ENCODE measurements around the gene GBX1. TPM values are rescaled to one million over a fixed set of nuclear protein-coding genes. Genes with fewer than 3 reads are reported as not detected.
A peak's percentile ranks its signal among the peaks of the same experiment; 100 is the strongest.

Gene GBX1
- total RNA-seq, 1 experiment from 2014 or later: not detected

DNA sequence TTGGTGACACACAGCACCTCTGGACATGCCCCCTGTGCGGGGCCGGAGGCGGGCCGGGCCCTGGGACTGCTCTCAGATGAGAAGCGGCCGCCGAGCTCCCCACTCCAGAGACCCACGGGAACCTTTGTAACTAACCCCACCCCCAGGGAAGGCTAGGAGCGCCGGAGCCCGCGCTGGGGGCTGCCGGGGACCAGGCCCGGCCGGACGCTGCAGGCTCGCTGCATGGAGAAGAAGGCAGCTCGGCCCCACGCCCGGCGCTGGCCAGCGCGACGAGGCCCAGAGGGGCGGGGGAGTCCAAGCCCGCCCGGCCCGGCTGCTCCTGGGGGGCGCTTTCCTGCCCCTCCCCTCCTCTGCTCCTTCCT, 44.7 kb downstream of the GBX1 start:
- no peak for DNase-seq (ENCODE audit: low read depth)
- in situ Hi-C loops (cut with HindIII; ENCODE audit: low pct_unique_long_range_greater_than_20kb, low sequenced_read_pairs): no loop called here

DNA sequence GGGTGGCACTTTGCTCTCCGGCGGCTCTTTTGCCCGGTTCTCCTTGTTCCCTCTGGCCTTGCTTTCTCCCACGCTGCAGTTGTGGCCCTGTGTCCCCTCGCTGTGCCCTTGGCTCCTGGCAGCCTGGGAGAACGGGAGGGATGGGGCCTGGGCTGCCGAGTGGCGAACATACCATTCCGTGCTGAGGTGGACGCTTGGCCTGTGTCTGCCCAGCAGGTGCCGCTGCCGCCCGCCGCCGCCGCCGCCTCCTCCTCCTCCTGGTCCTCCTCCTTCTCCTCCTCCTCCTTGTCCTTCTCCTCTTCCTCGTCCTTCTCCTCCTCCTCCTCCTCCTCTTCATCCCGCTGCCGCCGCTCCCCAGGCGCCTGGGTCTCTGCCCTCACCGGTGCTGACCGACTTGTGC, 45.2 kb downstream of the GBX1 start:
- in situ Hi-C loops (cut with HindIII; ENCODE audit: low pct_unique_long_range_greater_than_20kb, low sequenced_read_pairs): no loop called here
- no peak for DNase-seq (ENCODE audit: low read depth)

GRCh38 chr7:151121380-151122170, 45.9 kb downstream of the GBX1 start:
- in situ Hi-C loops (cut with HindIII; ENCODE audit: low pct_unique_long_range_greater_than_20kb, low sequenced_read_pairs): no loop called here
- DNase-seq (ENCODE audit: low read depth): no peak

DNA sequence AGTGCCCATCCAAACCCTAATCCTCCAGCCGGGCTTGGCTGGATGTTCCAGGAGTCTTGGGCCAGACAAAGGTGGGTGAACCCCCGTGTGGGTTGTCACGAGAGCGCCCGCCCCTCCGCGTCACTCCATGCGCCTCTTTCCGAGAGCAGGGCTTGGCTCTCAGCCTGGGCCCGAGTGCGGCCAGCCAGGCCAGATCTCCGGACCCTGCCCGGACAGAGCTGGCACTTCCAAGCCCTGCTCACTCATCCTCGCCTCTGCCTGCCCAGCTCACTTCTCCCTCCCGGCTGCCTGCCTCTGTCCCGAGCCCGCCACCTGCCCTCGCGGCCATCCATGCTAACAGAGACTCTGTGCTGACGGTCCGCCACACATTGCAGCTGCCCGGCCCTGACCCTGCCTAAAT, 46.6 kb downstream of the GBX1 start:
- DNase-seq (ENCODE audit: low read depth): no peak
- in situ Hi-C loops (cut with HindIII; ENCODE audit: low pct_unique_long_range_greater_than_20kb, low sequenced_read_pairs): no loop called here

GRCh38 chr7:151119902-151120301, 47.6 kb downstream of the GBX1 start:
- no peak for DNase-seq (ENCODE audit: low read depth)
- in situ Hi-C loops (cut with HindIII; ENCODE audit: low pct_unique_long_range_greater_than_20kb, low sequenced_read_pairs): no loop called here

DNA sequence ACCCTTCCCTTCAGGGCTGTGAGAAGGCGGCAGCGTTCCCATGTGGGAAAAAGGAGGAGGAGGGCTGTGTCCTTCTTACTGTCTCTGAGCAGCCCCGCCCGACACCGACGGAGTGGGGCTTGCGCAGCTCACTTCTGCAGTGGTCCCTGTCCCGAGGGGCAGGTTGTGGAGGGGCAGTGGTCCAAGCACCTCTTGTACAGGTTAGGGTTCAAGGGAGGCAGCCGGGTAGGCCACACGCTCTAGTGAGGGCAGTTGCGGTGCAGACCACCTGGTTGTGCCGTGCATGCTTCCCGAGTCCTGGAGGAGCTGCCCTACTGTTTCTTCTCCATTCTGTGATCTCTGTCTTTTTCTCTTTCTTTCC, 48.5 kb downstream of the GBX1 start:
- in situ Hi-C loops (cut with HindIII; ENCODE audit: low pct_unique_long_range_greater_than_20kb, low sequenced_read_pairs): no loop called here
- DNase-seq (ENCODE audit: low read depth): no peak

GRCh38 chr7:151118108-151119054, 49.1 kb downstream of the GBX1 start:
- DNase-seq (ENCODE audit: low read depth): no peak
- in situ Hi-C loops (cut with HindIII; ENCODE audit: low pct_unique_long_range_greater_than_20kb, low sequenced_read_pairs): no loop called here

DNA sequence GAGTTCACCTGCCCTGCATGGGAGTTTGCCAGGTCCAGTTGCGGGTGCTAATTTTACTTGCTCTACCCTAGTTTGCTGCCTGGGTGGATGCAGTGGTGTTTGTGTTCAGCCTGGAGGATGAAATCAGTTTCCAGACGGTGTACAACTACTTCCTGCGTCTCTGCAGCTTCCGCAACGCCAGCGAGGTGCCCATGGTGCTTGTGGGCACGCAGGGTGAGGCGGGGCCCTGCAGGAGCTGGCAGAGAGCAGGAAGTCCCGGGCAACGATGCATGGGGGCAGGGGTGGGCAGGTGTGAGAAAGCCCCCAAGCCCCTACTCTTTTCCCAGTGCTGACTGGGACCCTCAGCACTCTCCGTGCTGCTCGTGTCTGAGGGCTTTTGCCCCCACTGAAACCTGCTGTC, 49.9 kb downstream of the GBX1 start:
- in situ Hi-C loops (cut with HindIII; ENCODE audit: low pct_unique_long_range_greater_than_20kb, low sequenced_read_pairs): no loop called here

DNA sequence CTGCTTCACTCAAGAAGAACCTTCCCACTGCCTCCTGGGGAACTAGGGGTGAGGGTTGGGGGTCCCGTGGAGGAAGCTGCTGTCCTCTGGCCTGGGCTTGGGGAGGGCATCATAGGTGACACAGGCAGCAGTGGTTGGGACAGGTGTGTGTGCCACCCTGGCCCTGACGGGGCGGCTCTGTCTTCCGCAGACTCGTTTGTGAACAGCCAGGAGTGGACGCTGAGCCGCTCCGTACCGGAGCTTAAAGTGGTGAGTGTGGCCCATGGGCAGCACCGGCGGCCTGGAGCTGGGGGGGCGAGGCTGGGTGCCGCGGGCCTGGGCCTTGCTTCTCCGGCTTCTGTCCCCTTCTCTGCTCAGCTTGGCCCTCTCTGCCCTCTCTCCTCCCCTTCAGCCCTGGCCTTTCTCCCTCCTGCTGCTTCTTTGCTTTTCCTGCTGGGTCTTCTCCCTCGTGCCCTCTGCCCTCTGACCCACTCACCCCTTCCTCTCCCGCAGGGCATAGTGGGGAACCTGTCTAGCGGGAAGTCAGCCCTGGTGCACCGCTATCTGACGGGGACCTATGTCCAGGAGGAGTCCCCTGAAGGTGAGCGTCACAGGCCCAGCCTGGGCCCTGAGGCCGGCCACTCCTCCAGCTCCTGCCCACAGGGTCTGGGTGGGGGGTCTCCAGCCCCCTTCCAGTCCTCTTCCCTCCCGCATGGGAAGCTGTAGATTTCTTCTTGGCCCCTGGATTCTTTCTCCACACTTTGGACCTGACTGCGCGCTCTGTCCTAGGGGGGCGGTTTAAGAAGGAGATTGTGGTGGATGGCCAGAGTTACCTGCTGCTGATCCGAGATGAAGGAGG, 50.7 kb downstream of the GBX1 start:
- DNase-seq (ENCODE audit: low read depth): no peak
- in situ Hi-C loops (cut with HindIII; ENCODE audit: low pct_unique_long_range_greater_than_20kb, low sequenced_read_pairs): no loop called here

More for the DNA sequence above, 49.9 kb downstream of the GBX1 start:
- no peak for DNase-seq (ENCODE audit: low read depth)

- in situ Hi-C loops (cut with HindIII; ENCODE audit: low pct_unique_long_range_greater_than_20kb, low sequenced_read_pairs): no loop called here
- DNase-seq (ENCODE audit: low read depth): peak; percentile 8
Observed at GRCh38 chr7:151115836-151116418, 51.6 kb downstream of the GBX1 start.

GRCh38 chr7:151115121-151115835, 52.2 kb downstream of the GBX1 start:
- no peak for DNase-seq (ENCODE audit: low read depth)
- in situ Hi-C loops (cut with HindIII; ENCODE audit: low pct_unique_long_range_greater_than_20kb, low sequenced_read_pairs): no loop called here

DNA sequence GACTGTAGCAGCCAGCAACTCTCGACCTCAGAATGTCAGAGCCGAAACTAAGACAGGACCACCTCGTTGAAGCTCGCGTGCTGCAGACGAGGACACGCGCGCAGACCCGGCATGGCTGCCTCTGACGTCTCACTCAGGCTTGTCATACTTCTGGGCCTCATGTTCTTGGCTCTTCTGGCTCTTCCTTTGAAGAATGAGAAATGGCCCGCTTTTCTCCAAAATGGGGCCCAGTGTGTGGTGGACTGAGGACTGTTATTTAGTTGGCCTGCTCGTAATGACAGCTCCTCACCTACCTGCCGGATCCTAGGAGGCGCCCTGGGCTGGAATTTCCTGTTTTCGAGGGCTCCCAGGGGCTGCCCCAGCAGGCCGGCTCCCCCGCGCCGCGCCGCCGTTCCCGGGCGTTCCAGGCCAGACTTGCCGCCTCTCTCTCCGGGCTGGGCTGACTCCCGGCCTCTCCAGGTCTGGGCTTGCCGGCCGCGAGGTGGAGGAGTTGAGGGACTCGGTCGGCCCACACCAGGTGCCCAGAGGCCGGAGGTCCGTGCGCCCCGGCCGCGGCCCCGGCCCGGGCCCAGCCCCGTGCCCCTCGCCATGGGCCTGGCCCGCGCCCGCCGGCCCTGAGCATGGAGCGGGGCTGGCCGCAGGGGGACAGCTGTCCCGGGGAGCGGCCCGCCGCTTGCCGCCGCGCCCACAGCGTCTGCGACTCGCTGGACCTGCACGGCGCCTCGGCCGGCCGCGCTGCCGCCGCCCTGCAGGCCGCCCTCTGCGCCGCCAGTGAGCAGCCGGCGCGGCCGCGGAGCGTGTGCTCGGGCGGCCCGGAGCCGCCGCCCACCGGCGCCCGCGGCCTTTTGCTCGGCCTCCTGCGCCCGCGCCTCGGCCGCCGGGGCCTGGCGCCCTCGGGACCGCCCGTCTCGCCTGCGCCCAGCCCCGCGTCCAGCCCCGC, 53.1 kb downstream of the GBX1 start:
- in situ Hi-C loops (cut with HindIII; ENCODE audit: low pct_unique_long_range_greater_than_20kb, low sequenced_read_pairs): no loop called here
- DNase-seq (ENCODE audit: low read depth): no peak

DNA sequence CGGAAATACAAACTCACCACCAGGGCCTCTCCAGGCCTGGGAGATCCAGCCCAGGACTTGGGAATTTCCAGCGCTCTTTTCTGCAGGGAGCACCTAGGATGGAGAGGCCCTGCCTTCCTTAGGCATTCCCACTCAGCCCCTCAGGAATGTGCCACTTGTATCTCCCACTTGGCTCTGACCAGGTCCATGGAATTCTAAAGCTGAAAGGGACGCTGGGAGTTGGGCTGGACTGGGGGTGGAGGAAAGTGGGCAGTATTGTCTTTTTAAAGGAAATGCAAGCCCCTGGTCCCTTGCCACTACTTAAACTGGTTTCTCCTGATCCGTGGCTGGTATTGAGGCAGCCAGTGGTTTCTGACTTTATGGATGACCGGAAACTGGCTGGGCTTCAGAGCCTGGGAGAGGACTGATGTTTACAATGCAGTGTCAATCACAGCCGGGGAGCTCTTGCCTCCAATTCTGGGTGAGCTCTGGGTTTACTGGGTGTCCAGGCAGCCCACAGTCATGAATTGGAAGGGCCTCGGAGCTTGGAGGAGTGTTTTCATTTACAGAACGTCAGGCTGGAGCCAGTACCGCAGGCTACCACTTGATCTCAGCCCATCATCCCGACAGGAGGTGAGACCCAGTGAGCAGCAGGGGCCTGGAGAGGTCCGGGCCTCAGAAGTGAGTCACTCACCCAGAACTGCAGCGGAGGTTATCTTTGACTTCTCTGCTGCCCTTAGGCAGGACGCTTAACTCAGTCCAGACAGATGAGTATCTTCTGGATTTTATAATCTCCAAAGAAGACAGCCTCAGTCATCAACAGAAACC, 53.9 kb downstream of the GBX1 start:
- in situ Hi-C loops (cut with HindIII; ENCODE audit: low pct_unique_long_range_greater_than_20kb, low sequenced_read_pairs): no loop called here
- peak; percentile 64 for DNase-seq (ENCODE audit: low read depth)

- peak; percentile 58 for DNase-seq (ENCODE audit: low read depth)
- in situ Hi-C loops (cut with HindIII; ENCODE audit: low pct_unique_long_range_greater_than_20kb, low sequenced_read_pairs): no loop called here
Observed at GRCh38 chr7:151110941-151111645, 56.4 kb downstream of the GBX1 start.

DNA sequence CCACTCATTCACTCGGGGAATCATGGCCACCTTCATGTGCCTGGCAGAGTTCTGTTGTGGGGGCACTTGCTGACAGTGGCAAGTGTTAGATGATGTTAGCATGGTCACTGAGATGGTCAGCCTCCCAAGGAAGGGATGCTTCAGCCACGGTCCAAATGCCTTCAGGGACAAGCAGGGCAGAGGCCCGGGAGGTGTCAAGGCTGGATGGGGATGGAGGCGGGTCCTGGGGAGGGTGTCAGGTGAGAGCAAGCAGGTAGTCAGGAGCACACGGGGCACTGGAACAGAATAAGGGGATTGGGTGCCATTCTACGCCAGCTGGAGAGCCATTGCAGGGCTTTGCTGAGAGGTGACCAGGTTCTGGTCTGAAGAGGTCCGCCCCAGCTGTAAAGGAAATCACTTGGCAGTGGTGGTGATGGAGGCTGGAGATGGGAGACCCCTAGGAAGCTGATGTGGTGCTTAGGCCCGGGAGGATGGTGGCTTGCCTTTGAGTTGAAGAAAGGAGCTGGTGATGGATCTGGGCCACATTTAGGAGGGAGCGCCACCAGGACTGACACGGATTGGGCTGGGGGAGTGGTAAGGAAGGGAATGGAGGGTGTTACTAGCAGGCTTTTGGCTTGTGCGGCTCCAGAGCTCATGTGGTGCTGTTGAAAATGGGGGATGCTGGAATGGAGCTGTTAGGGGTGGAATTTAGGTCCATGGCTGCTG, 57.1 kb downstream of the GBX1 start:
- in situ Hi-C loops (cut with HindIII; ENCODE audit: low pct_unique_long_range_greater_than_20kb, low sequenced_read_pairs): no loop called here
- no peak for DNase-seq (ENCODE audit: low read depth)

All from Caki2 (cell line).